Stomach (tissue), 9 donors: ENCODE data around the gene ZKSCAN1. TPM values are rescaled to one million over a fixed set of nuclear protein-coding genes. Genes with fewer than 3 reads are reported as not detected.

Experiments used
- DNase-seq, 2 donors: peaks; one replicate each; pipeline versions ENCODE4 v3.0.0 to v3.0.0-alpha.2; 2013 to 2019
- H3K27ac ChIP-seq, 5 donors: fragments of 200-600 bp in 4 of 5; sonication (generic) in 4 of 5; one replicate each; pipeline ENCODE4 v1.5.1; 2013 to 2019; ENCODE audit warnings: mild to moderate bottlenecking in 1 of 5, moderate library complexity in 1 of 5
- H3K27me3 ChIP-seq, 3 donors: fragments of 200-600 bp; sonication (generic); one replicate each; pipeline ENCODE4 v1.5.1; 2017 to 2019; ENCODE audit warnings: mixed run types in 1 of 3
- H3K36me3 ChIP-seq, 4 donors: fragments of 200-600 bp; sonication (generic); 1 replicate in 3 of 4; 2 replicates in 1 of 4; pipeline ENCODE4 v1.5.1; 2016 to 2019
- H3K4me1 ChIP-seq, 4 donors: fragments of 200-600 bp; sonication (generic); one replicate each; pipeline ENCODE4 v1.5.1; 2016 to 2019
- H3K4me3 ChIP-seq, 4 donors: fragments of 200-600 bp; sonication (generic) in 3 of 4; one replicate each; pipeline ENCODE4 v1.5.1; 2016 to 2019; ENCODE audit warnings: mild to moderate bottlenecking in 1 of 4
- H3K9me3 ChIP-seq, 4 donors: fragments of 200-600 bp; sonication (generic); one replicate each; pipeline ENCODE4 v1.5.1; 2016 to 2019
- CTCF ChIP-seq, 7 experiments: fragments of 450-650 bp in 4 of 7; fragments of 200-600 bp in 3 of 7; sonication (generic) in 3 of 7; IDR thresholded peaks; one replicate each; pipeline ENCODE4 v1.5.1; 2016 to 2019; ENCODE audit warnings: antibody characterized with exemption in 7 of 7, control low read depth in 2 of 7, mild to moderate bottlenecking in 1 of 7
- EP300 ChIP-seq: sonication (generic); formaldehyde crosslinking; IDR thresholded peaks from one replicate; pipeline ENCODE4 v1.6.1; 2017; ENCODE audit warnings: antibody characterized with exemption
- POLR2A ChIP-seq, 4 donors: fragments of 450-650 bp; IDR thresholded peaks; one replicate each; pipeline ENCODE4 v1.6.1; 2016; ENCODE audit warnings: antibody characterized with exemption in 4 of 4, control low read depth in 2 of 4, mild to moderate bottlenecking in 1 of 4, moderate library complexity in 1 of 4
- POLR2AphosphoS5 ChIP-seq, 3 donors: sonication (generic); formaldehyde crosslinking; IDR thresholded peaks; one replicate each; pipeline ENCODE4 v1.6.1; 2016; ENCODE audit warnings: antibody characterized with exemption in 3 of 3
- WGBS, 5 donors: extraction: QIAGEN DNeasy Blood & Tissue Kit in 3 of 5; methylation state at CpG; one replicate each; pipeline versions ENCODE4 v1.1.5 to v1.1.7; 2013 to 2018; 5-methylcytosine and 5-hydroxymethylcytosine counted together
- intact Hi-C: fragments of 100-400 bp; cut with DNase I; formaldehyde crosslinking; loops from one replicate; pipeline ENCODE4 v1.15.1; 2023; ENCODE audit warnings: low total_unique reads
- polyA plus RNA-seq, 3 donors: library from polyadenylated mRNA; stranded (reverse); fragments of 200-250 nt; gene quantifications; one replicate each; pipeline ENCODE4 v1.2.3, GENCODE V29; 2013
- total RNA-seq, 5 donors: library from RNA; depleted of rRNA; stranded (reverse); fragments of >200 nt; gene quantifications; one replicate each; pipeline versions ENCODE4 v1.1.0 to v1.2.3, GENCODE V29; 2014 to 2016
- donor health status: healthy with polysubstance abuse.
- donor health status: Bipolar disorder and iron deficiency.
- donor health status: healthy.

ZKSCAN1 gene
- total and polyA plus RNA-seq, 8 donors, result 9.5 to 153 (median 50.4) TPM

- Histone ChIP-seq H3K4me1 (peaks cover 62 to 88% (median 75%) of the 10 kb centered on the region in 4 donors), H3K36me3 (peaks cover 27 to 62% (median 55%) of the 10 kb centered on the region in 4 donors), H3K27me3 (no peaks in the 10 kb centered on the region), H3K4me3 (no peak overlapping the region), H3K27ac (peak overlapping the region; percentile 28 to 100 (median 76)), H3K9me3 (no peaks in the 10 kb centered on the region)
- no peak for TF ChIP-seq POLR2A (IDR thresholded peaks at IDR 0.05)
- no peak for TF ChIP-seq EP300
- TF ChIP-seq CTCF (IDR thresholded peaks at IDR 0.05), result no peak
- no peak for TF ChIP-seq POLR2AphosphoS5 (IDR thresholded peaks at IDR 0.05)
- DNase-seq, result no peak
- WGBS, 5 donors, result 81 to 88% (median 85%) methylated on average over 3 of the region's 3 CpGs
- intact Hi-C loops, result no loop called here
Measured at GRCh38 chr7:100021297-100021696, 5.9 kb downstream of the ZKSCAN1 start.

GRCh38 chr7:100022621-100023020, 7.2 kb downstream of the ZKSCAN1 start:
- H3K9me3 ChIP-seq, result no peaks in the 10 kb centered on the region
- DNase-seq, result peak; percentile 84 to 93
- TF ChIP-seq POLR2AphosphoS5 (IDR thresholded peaks at IDR 0.05) (peak in 1 of 3 donors; percentile 77), EP300 (no peak), POLR2A (IDR thresholded peaks at IDR 0.05) (no peak)
- H3K4me3 ChIP-seq, result no peak overlapping the region
- intact Hi-C loops, result no loop called here
- WGBS, 5 donors, result 23 to 58% (median 41%) methylated on average over 5 of the region's 5 CpGs
- H3K27me3 ChIP-seq, result no peaks in the 10 kb centered on the region
- peaks cover 50 to 77% (median 61%) of the 10 kb centered on the region in 4 donors for H3K4me1 ChIP-seq
- peaks cover 37 to 75% (median 68%) of the 10 kb centered on the region in 4 donors for H3K36me3 ChIP-seq
- peak overlapping the region; percentile 71 to 100 (median 90) for H3K27ac ChIP-seq

GRCh38 chr7:100023526-100023925, 8.1 kb downstream of the ZKSCAN1 start:
- DNase-seq, result no peak
- TF ChIP-seq CTCF (IDR thresholded peaks at IDR 0.05), result no peak
- no peak for TF ChIP-seq POLR2AphosphoS5 (IDR thresholded peaks at IDR 0.05)
- no peak for TF ChIP-seq EP300
- TF ChIP-seq POLR2A (IDR thresholded peaks at IDR 0.05), result no peak
- H3K27me3 ChIP-seq, result no peaks in the 10 kb centered on the region
- intact Hi-C loops, result no loop called here
- H3K4me3 ChIP-seq, result peak overlapping the region in 1 of 4 donors; percentile 9
- no peaks in the 10 kb centered on the region for H3K9me3 ChIP-seq
- peak overlapping the region; percentile 71 to 100 (median 90) for H3K27ac ChIP-seq
- H3K4me1 ChIP-seq, result peaks cover 45 to 67% (median 53%) of the 10 kb centered on the region in 4 donors
- peaks cover 40 to 83% (median 77%) of the 10 kb centered on the region in 4 donors for H3K36me3 ChIP-seq
- WGBS, 5 donors, result 63 to 81% (median 73%) methylated on average over 8 to 12 of the region's 12 CpGs

GRCh38 chr7:100024020-100024619, 8.7 kb downstream of the ZKSCAN1 start:
- no peak for TF ChIP-seq POLR2AphosphoS5 (IDR thresholded peaks at IDR 0.05)
- no peak for TF ChIP-seq POLR2A (IDR thresholded peaks at IDR 0.05)
- TF ChIP-seq CTCF (IDR thresholded peaks at IDR 0.05), result no peak
- no peak for TF ChIP-seq EP300
- Histone ChIP-seq H3K4me1 (peaks cover 39 to 62% (median 47%) of the 10 kb centered on the region in 4 donors), H3K9me3 (no peaks in the 10 kb centered on the region), H3K36me3 (peaks cover 40 to 83% (median 79%) of the 10 kb centered on the region in 4 donors), H3K4me3 (peak overlapping the region in 1 of 4 donors; percentile 9), H3K27me3 (no peaks in the 10 kb centered on the region), H3K27ac (peak overlapping the region; percentile 15 to 100 (median 76))
- intact Hi-C loops, result no loop called here
- 54 to 71% (median 69%) methylated on average over 12 of the region's 12 CpGs for WGBS, 5 donors
- no peak for DNase-seq

GRCh38 chr7:100027197-100027596, 11.8 kb downstream of the ZKSCAN1 start:
- Histone ChIP-seq H3K4me1 (peaks cover 18 to 31% (median 20%) of the 10 kb centered on the region in 4 donors), H3K27ac (no peak overlapping the region), H3K4me3 (no peak overlapping the region), H3K27me3 (no peaks in the 10 kb centered on the region), H3K36me3 (peaks cover 66 to 100% (median 98%) of the 10 kb centered on the region in 4 donors), H3K9me3 (no peaks in the 10 kb centered on the region)
- intact Hi-C loops, result no loop called here
- DNase-seq, result no peak
- no peak for TF ChIP-seq EP300
- no peak for TF ChIP-seq POLR2AphosphoS5 (IDR thresholded peaks at IDR 0.05)
- TF ChIP-seq CTCF (IDR thresholded peaks at IDR 0.05), result no peak
- TF ChIP-seq POLR2A (IDR thresholded peaks at IDR 0.05), result no peak
- WGBS, 5 donors, result 82 to 92% (median 85%) methylated on average over 11 of the region's 11 CpGs
